Cerebellar cortex (tissue), 1 donor: ENCODE data around the gene FCN3.

Experiments
- DNase-seq: peaks from one replicate; pipeline ENCODE4 v3.0.0-alpha.2; 2015; ENCODE audit warnings: low spot score

FCN3 gene

DNA sequence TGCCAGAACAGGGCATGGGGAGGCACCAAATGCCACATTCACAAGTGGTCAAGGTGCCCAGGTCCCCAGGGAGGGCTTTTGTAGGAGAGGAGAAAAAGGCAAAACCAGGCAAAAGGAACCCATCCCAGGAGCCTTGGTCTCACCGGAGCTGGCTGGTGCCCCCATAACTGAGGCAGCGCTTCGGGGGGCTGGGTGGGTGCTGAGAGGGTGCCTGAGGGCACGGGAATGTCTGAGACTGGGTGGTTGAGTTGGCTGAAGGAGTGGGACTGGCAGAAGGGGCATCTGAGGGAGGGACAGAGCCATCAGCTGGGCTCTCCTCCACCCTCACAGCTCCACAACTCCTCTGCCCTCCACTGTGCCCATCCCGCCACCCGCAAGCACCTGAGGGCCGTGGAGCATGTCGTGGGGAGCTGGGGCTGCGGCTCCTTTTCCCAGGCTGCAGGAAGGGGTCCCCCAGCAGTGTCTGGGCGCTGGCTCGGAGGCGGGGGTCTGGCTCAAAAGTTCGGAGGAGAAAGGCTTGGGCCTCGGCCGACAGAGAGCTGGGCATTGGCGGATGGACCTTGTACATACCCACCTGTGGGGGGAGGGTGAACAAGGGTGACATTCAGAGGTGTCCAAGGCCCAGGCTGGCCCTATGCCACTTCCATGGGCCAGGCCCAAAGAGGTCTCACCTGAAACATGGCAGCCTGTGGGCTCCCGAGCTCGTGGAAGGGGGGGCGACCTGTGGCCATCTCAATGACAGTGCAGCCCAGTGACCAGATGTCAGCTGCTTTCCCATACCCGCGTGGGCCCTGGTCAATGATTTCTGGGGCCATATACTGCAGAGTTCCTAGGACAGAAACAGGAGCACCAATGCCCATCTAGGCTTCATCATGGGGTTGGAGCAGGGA, 16.3 kb downstream of the FCN3 start:
- DNase-seq = no peak

- DNase-seq = peak; percentile 77
Observed at GRCh38 chr1:27357281-27358037, 17.2 kb downstream of the FCN3 start.

GRCh38 chr1:27356619-27357280, 17.9 kb downstream of the FCN3 start:
- no peak for DNase-seq

- DNase-seq = no peak
Observed at GRCh38 chr1:27356277-27356618, 18.4 kb downstream of the FCN3 start.

GRCh38 chr1:27355683-27356082, 18.9 kb downstream of the FCN3 start:
- DNase-seq = no peak

DNA sequence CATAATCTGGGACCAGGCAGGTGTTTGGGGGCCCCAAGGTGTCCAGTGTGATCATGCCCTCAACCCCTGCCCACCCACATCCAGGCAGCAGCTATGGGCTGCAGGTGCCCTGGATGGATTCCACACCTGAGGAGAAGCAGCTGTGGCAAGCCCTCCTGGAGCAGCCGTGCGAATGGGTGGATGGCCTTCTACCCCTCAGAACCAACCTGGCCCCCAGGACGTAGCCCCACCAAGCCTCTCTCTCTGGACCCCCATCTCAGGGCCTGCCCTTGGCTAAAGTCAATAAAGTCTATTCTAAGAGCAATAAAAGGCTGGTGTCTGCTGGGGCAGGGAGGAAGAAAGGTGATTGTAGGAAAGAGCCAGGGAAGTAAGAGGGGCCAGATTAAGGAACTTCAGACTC, 21.0 kb downstream of the FCN3 start:
- no peak for DNase-seq

- DNase-seq = no peak
Observed at GRCh38 chr1:27353166-27353565, 21.5 kb downstream of the FCN3 start.

- no peak for DNase-seq
Observed at GRCh38 chr1:27351541-27352107, 23.0 kb downstream of the FCN3 start.

DNA sequence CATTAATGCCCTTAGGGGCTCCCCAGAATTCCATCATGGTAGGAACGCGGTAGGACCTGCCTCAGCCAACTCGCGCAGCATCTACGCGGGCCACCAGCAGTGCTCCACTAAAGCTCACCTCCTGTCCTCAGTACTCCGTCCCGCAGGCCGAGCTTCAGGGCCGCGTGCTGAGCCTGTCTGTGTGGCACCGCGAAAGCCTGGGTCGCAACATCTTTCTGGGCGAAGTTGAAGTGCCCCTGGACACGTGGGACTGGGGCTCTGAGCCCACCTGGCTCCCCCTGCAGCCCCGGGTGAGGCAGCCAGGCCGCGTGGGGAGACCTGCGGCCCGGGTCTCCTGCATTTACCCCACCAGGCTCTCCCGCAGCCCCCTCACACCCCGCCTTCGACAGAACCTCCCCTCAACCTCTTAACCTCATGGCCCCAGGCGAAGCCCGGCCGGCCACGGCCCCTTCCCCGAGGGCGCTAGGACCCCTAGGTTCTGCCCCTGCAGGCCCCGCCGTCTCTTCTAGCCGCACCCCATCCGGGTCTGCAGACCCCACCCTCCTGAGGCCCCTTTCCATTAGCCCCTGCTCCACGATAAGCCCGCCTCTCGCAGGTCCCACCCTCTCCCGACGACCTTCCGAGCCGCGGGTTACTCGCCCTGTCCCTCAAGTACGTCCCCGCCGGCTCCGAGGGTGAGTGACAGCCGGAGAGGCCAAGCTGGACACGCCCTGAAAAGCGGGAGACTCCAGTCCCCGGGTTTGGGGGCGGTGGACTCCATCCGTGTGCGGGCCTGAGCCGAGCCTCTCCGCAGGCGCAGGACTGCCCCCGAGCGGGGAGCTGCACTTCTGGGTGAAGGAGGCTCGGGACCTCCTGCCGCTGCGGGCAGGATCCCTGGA, 23.7 kb downstream of the FCN3 start:
- DNase-seq = peak; percentile 85

- DNase-seq = peak; percentile 68
Observed at GRCh38 chr1:27349784-27350662, 24.6 kb downstream of the FCN3 start.

GRCh38 chr1:27348861-27349783, 25.5 kb downstream of the FCN3 start:
- DNase-seq = peak; percentile 78

DNA sequence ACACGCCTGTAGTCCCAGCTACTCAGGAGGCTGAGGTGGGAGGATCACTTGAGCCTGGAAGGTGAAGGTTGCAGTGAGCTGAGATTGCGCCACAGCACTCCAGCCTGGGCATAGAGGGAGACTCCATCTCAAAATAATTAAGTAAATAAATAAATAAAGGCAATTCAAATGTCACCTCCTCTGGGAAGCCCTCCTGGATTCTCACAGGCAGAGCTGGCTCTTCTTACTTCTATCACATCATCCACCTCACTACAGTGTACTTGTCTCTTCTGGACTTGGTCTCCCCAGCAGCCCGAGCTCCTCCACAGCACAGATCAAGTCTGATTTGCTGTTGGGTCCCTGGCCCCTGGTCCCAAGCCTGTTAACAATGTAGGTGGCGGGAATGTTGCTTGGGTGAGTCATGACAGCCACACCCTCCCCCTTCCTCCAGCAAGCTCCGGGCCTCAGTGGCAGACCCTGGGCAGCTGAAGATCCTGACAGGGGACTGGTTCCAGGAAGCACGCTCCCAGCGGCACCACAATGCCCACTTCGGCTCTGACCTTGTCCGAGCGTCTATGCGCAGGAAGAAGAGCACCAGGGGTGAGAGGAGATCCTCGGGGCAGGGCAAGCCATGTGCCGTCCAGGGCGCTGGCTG, 27.5 kb downstream of the FCN3 start:
- no peak for DNase-seq

DNA sequence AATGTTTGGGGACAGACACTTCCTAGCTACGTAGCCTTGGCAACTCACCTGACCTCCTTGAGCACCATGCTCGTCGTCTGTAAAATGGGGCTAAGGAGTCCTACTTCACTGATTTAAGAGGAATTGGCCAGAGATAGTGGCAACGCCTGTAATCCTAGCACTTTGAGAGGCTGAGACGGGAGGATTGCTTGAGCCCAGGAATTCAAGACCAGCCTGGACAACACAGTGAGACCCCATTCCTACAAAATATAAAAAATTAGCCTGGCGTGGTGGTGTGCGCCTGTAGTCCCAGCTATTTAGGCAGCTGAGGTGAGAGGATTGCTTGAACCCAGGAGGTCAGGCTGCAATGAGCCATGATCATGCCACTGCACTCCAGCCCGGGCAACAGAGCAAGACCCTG, 28.3 kb downstream of the FCN3 start:
- no peak for DNase-seq

DNA sequence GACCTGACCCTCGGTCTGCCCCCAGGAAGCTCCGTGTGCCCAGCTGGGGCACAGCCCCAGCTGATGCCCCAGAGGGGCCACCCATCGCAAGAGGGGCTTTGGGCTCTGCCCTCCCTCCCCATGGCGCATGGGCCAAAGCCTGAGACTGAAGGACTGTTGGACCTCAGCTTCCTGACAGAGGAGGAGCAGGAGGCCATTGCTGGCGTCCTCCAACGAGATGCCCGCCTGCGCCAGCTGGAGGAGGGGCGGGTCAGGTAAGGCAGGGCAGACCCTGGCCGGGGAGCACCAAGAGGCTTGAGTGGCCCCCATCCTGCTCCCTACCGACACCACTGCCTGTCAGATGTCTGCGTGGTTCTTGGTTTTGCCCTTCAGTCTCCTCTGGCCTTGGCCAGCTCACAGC, 29.4 kb downstream of the FCN3 start:
- DNase-seq = no peak

- peak; percentile 39 for DNase-seq
Observed at GRCh38 chr1:27343639-27344025, 31.0 kb downstream of the FCN3 start.

DNA sequence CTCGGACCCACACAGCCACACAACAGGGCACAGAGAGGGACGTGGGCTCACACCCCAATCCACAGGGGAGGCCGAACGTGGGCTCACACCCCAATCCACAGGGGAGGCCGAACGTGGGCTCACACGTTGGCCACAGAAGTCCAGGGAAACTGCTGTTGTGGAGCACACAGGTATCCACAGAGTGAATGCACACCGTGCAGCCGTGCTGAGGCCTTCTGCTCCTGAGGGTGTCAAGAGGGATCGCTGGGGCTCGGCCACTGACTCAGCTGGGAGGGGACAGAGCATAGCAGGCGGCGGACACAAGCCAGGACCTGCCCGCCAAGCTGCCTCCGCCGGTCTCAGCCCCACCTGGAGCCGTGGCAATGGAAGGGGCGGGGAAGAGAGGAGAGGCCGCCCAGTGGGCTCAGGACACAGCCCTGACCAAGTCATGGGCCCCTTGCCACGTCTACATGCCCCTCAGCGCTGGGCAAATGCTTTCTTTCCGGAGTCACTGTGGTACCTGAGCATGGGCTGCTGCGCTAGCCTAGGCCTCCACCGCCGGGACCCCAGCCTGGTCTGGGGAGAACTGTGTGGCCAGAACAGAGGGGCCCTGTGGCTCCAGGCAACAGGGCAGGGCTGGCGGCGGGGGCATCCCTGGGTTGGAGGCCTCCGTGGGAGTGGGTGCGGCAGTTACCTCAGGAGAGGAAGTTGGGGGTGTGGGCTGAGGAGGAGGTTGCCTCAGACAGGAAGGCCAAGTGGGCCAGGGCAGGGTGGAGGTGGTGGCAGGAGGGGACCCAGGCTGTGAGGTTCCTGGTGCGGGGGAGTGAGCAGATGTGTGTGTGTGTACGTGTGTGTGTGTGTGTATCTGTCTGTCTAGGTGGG, 31.6 kb downstream of the FCN3 start:
- DNase-seq = peak; percentile 75

GRCh38 chr1:27342391-27342777, 32.2 kb downstream of the FCN3 start:
- DNase-seq = peak; percentile 44
